GM21526 (cell line): ENCODE data around the gene FLT3.
A peak's percentile ranks its signal among the peaks of the same experiment; 100 is the strongest.
"Not testable (repeated sequence)": the region's sequence is repeated elsewhere in the genome, so short reads cannot be mapped to it uniquely, and the experiment has no call there.

Experiments used
- ATAC-seq: cut with Tn5 transposase; IDR thresholded peaks from one replicate; pipeline ENCODE4 v1.9.1; 2021; ENCODE audit warnings: moderate library complexity; ENCODE audit not compliant: unreplicated experiment, low FRiP score

The FLT3 gene

DNA sequence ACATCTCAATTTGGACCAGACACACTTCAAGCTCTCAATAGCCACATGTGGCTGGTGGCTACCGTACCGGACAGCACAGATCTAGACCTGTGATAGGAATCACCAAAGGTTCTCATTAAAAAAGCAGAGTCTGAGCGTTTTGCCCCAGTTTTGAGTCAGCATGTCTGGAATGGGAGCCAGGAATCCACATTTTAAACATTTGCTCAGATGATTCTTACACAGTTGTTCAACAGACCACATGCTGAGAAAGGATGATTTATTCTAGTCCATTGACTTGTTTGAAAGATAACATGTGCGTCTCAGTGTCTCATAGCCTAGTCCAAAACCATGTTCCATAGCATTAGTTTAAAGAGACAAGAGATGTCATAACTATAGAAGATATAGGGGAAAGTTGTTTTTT lies 53.4 kb downstream of the FLT3 start:
- ATAC-seq = no peak

DNA sequence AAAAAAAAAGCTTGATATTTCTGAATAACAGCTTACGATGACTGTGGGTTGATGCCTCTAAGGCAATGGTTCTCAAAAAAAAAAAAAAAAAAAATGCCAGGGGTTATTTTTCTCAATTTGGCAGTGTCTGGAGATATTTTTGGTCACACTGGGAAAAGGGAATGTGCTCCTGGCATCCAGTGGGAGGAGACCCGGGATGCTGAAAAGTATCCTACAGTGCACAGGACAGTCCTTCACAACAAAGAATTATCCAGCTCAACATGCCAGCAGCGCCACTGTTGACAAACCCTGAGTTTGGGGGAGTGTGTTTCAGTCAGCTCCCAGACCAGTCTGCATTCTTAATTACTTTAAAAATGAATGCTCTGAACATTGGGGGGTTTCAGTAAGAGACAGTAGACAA lies 54.5 kb downstream of the FLT3 start:
- ATAC-seq = no peak

DNA sequence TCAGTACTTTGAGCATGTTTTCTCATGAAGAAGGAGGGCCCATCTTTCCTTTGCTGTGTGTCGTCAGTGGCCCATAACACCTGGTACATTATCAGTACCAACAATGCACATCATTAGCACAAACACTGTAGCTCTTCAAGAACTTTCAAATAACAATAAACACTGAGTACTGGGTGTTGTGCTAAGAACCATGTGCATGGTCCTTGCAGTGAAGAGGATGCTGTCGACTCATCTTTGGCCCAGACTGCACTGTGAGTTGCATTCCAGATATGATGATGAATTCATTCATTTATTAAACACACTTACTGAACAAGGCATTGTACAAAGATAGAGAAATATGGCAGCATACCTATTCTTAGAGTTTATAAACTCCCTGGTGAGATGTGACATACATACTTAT lies 55.8 kb downstream of the FLT3 start:
- ATAC-seq = no peak

DNA sequence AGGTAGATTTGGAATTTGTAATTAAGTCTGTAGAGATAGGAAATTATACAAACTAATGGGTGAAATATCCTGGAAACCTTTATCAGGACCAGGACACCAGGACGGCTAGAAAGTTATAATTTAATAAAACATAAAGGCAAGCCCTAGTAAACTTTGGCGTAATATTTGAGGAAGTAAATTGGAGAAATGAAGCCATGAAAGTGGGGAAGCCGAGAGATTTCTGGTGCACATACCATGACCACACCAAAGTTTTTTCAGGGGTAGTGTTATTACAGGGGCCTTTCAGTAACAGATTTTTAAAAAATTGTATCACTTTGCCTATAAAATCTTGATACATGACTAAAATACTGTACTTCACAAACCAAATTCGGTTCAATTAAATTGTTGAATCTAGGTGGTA lies 57.2 kb downstream of the FLT3 start:
- ATAC-seq = no peak

DNA sequence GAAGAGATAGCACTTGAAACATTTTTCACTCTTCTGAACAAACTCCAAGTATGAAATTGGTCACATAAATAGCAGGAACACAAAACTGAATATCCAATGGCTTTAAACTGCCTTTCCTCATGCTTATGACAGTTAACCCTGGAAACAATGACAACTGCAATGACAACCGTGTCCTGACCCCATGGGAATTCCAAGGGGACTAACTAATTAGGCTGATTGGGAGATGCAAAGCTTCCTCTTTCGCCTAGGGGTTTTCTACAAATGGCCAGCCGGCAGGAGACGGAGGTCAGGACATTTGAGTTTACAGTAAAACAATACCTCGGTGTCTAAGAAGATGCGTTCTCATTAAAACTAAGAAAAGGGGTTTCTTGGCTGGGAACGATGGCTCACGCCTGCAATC lies 58.9 kb downstream of the FLT3 start:
- ATAC-seq = no peak

DNA sequence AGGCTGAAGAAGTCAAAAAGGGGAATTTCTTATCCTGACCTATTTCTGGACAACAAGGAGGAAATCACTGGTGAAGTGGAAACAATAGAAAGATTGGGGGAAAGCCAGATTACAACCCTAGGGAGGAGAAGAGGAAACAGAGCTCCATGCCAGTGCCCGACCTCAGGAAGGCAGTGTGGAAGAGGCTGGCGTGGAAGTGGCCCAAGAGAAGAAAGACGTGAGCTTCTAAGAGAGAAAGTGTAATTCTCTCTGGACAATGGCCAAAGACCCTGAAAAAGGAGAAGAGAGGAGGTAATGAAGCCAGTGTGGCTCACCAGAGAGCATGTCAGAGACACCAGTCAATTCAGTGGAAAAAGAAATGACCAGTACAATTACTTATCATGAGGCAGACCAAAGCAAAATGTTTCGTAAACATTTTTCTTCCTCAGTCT lies 59.3 kb downstream of the FLT3 start:
- ATAC-seq = no peak

DNA sequence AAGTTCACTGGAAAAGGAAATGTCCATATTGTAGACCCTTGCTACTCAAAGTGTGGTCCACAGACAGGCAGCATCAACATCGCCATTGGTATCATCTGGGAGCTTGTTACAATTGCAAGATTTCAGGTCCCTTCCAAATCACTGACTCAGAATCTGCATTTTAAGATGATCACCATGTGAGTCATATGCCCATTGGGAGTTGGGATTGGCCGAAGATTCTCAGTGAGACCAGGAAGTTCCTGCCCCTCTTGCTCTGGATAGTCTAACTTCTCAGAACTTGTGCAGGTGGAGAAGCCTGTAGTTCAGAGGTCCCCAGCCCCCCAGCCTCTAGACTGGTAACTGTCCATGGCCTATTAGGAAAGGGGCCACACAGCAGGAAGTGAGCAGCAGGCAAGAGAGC lies 63.0 kb downstream of the FLT3 start:
- ATAC-seq = no peak

DNA sequence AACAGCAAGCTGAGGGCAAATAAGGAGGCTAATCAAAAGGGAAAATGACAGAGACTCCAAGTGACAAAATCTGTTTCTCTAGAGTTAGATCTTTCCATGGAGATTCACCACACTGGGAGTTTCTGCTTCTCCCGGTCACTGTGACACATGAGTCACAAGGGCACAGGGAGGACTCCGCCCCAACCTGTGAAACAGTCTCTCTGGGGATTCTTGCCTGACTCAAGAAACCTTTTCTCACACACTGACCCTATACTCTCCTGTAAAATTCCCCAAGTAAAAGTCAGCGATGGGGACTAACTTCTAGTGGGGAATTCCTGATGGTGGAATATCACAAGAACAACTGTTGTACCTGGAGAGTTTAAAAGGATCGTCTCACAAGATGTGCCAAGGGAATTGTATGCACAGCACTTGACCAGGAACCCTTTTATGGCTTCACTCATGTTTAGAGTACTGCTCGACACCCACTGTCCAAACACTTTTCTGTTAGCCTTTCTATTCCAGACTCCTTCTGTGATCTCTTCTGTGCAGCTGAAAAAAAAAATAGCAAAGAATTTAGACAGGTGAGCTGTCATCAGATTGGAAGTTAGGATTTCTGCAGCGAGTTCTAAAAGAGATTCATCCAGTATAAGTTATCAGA lies 65.1 kb downstream of the FLT3 start:
- ATAC-seq = no peak

DNA sequence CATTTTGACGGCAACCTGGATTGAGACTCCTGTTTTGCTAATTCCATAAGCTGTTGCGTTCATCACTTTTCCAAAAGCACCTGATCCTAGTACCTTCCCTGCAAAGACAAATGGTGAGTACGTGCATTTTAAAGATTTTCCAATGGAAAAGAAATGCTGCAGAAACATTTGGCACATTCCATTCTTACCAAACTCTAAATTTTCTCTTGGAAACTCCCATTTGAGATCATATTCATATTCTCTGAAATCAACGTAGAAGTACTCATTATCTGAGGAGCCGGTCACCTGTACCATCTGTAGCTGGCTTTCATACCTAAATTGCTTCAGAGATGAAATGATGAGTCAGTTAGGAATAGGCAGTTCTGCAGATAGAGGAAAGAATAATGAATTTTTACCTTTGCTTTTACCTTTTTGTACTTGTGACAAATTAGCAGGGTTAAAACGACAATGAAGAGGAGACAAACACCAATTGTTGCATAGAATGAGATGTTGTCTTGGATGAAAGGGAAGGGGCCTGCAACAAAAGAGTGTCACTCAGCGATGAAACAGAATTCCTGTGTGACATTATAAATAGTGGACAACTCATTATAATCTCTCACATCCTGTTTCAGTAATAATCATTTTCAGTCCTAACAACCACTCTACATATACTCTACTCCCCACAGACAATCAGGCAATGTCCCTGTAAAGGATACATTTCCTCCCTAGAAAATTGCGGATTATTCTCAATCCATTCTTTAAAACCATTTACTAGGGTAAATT lies 66.3 kb downstream of the FLT3 start:
- no peak for ATAC-seq

DNA sequence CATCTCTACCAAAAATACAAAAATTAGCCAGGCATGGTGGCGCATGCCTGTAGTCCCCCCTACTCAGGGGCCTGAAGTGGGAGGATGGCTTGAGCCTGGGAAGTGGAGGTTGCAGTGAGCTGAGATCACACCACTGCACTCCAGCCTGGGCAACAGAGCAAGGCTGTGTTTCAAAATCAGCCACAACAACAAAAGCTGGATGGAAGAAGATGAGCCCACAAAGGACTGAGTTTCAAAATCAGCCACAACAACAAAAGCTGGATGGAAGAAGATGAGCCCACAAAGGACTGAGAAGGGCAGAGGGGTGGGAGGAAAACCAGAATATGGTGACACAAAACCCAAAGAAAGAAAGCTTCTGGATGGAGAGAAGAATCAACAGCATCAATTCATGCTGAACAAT lies 67.9 kb downstream of the FLT3 start:
- not testable (repeated sequence) for ATAC-seq

DNA sequence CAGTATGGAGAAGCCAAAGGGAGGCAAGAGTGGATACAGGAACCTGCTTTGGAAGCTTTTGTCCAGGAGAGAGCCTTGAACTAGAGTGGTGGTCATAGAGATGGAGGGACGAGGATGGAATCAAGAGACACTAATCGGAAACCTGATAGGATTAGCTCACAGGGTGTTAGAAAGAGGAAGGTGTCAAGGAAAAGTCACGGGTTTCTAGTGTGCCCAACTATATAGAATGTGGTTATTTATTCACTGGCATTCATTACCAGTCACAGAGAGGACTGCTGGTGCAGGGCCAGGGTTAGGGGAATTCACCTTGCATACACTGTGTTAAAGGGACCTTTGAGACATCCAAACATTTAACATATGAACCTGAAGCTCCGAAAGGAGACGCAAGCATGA lies 68.5 kb downstream of the FLT3 start:
- no peak for ATAC-seq

DNA sequence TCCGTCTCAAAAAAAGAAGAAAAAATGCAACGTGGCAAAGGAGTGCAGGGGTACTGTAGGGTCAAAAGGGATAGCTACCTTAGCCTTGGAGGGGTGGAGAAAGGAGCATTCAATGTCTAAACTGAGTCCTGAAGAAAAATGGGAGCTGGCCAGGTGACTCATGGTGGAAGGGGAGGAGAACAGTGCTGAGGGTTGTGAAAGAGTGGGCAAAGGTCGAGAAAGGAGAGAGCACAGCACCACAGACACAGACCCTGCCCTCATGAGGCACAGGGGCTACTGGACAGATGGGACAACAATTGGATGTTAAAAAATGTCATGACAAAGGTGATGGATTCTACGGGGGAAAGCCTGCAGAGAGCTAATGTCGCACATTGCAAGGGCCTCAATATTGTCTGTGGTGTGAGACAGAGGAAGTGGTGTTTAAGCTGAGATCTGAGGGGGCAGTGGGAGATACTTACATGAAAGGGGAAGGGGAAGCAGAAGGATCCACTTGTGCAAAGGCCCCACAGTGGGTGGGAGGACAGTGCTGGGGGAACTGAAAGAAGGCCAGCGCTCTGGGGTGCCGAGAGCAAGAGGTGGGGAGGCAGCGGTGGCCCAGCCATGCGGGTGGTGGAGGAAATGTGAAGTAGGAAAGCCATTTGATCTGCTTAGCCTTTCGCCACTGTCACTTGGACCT lies 69.0 kb downstream of the FLT3 start:
- ATAC-seq = peak; percentile 66

DNA sequence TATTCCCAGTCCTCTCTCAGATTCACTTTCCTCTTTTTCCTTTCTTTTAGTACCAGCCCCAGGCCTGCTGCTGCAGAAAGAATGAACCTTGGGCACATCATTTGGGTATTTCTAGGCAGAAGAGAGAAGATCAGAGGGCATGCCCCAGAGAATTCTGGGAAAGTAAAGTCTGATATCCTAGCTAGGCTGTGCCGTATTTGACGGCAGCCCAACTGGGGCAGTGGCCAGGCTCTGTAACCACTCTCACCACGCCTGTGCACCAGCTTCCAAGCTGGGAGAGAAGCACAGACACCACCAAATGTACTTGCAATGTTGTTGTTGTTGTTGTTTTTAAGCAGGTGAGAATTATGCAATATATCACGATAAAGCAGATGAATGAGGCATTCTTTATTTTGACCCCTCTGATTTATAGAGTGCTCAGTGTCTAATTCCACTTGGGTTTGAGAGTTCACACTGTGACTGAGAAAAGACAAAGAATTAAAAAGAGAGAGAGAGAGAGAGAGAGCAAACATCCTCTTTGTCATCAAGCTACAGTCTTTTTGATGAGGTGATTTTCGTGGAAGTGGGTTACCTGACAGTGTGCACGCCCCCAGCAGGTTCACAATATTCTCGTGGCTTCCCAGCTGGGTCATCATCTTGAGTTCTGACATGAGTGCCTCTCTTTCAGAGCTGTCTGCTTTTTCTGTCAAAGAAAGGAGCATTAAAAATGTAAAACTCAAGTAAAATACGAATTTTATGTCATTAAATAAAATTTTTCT lies 72.6 kb downstream of the FLT3 start:
- no peak for ATAC-seq

DNA sequence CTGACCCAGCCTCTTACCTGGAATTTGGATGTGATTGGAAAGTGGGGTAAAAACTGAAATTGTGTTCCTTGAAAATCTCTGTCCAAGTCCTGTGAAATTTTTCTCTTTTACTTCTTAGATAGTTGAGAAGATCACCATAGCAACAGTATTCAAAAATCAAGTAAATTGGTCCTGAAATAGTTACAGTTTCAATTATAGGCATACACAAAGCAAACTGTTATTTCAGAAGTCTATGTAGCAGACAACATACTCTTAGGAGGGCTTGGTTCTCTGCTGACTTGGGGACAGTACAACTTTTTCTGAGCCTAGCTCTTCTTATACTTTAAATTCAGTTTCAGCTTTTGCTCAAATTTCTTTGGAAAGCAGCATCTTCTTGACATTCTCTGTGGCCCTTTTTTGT lies 73.3 kb downstream of the FLT3 start:
- no peak for ATAC-seq

DNA sequence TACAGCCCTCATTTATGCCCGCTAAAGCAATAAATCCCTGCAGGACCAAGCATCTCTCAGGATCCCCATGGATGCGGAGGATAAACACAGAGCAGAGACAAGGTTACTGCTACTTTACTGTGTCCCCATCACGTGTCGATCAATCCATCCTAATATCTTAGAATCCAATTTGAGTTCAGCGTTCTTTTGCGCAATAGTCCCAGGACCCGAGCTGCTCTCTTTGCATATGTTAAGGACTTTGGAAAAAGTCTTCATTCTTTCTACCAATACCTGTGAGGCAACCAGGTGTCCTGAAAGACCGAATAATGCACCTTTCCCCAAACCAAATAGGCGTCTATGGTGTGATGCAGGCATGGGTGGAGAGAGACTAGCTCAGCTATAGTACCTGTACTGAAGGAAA lies 73.9 kb downstream of the FLT3 start:
- no peak for ATAC-seq

DNA sequence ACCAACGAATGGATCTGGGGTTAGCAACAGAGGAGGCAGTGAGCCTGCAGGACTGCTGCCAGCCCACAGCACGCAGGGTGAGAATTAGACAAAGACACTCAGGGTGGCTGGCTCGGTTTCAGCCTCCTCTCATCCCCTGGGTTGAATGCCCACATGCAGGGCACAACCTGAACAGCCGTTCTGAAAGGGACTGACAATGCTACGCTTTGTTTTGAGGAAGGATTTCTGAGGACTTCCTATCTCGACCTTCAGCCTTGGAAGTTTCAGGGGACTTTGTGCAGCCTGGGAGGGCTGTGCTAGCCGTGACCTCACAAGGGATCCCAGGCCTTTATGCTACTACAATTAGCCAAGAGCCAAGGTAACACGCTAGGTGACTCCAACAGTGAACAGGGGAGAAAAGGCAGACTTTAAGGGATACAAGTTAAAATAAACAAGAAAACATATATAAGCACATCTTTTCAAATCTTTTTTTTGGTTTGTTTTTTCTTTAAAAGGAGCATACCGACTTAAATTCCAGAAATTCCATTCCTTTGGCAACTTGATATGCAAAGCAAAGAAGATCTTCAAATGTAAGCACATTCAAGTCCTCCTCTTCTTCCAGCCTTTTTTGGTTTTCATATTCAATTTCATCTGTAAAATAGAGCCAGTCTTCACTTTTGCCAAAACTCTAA lies 77.4 kb downstream of the FLT3 start:
- ATAC-seq = no peak

DNA sequence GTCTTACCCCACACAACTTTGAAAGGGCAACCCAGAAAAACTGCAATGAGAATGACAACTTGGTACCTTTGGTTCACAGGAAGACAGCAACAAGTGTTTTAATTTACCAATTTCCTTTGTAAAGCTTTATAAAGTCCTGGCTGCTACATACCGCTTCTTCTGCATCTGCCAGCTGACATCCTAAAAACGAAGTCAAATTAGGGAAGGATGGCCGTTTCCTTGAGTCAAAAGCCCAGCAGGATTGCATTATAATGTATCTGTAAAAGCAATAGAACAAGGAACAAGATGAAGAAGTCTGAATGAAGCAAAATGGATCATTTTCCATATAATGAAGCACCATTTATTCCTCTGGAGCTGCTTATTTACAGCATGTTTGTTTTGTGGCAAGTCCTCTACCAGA lies 86.1 kb downstream of the FLT3 start:
- ATAC-seq = no peak

DNA sequence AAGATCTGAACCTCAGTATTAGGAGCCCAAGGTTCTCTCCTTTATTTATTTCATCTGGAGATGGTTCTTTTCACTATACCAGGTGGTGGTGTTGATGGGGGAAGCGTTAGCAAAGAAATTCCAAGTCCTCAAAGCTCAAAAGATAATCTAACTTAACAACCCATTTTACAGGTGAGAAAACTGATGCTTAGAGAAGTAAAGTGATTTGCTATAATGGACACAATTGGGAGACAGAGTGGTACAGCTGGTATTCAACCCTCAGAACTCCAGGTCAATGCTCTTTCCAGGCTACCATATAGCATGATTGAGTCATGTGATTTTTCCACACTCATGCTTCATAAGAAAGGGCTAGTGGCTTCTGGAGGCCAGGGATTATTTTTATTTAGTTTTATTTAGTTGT lies 86.9 kb downstream of the FLT3 start:
- ATAC-seq = no peak

DNA sequence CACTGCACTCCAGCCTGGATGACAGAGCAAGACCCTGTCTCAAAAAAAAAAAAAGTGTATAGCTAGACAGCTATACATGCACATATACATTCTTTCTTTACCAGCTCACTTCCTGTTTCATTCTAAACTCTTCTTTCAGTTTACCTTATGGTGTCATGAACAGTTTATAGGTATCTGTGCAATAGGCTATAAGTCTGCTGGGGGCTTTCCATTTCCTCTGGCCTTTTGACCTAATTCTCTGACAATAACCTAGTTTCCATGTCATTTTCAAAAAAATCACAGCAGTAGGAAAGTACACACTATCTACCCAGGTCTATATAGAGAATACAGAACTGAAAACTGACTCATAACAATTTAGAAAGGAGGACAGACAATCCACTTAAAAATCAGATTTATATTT lies 87.5 kb downstream of the FLT3 start:
- ATAC-seq = peak; percentile 91

DNA sequence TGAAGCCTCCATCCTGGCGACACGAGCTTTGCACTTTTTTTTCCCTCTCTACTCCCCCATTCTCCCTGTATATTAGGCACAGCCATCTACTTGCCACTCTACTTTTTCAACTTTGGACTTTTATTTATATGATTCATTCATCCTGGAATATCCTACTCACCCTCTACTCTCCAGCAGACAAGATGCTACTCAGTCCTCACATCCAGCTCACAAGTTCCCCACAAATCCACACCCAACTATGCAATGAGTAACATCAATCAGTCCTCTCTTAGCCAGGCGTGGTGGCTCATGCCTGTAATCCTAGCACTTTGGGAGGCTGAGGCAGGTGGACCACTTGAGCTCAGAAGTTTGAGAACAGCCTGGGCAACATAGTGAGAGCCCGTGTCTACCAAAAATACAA lies 88.0 kb downstream of the FLT3 start:
- ATAC-seq = no peak

DNA sequence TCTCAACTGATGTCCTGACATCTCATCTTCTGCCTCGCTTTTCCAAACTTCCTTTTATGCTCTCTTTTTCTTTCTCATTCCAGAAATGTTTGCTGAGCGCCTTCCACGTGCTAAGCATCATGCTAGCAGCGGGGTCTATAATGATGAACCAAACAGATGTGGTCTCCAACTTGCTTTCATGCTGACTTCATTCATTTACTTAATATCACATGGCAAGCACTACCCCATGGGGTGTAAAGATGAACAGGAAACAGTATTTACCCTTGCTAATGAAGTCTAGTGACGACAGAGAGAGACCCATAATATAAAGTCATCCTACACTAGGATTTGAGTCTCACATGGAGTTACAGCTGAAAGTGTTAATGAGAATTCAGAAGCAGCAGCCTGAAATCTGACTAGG lies 90.3 kb downstream of the FLT3 start:
- no peak for ATAC-seq
